Globus pallidus (tissue), 1 donor: ENCODE data around the gene MAP4.
"Not testable (repeated sequence)": the region's sequence is repeated elsewhere in the genome, so short reads cannot be mapped to it uniquely, and the experiment has no call there.

Experiments
- DNase-seq: peaks from one replicate; pipeline ENCODE4 v3.0.0-alpha.2; 2015; ENCODE audit warnings: low spot score

The MAP4 gene

GRCh38 chr3:48016301-48016973 lies at the start of gene MAP4:
Gene MAP4 (minus strand): TSS chr3:48016416. CDS start chr3:47998860, 17,556 bp downstream.
- no peak for DNase-seq

GRCh38 chr3:48065035-48065434 lies 48.8 kb upstream of the MAP4 start:
- no peak for DNase-seq

- no peak for DNase-seq
Observed at GRCh38 chr3:48064292-48064829, 48.1 kb upstream of the MAP4 start.

GRCh38 chr3:48061586-48061985 lies 45.4 kb upstream of the MAP4 start:
- not testable (repeated sequence) for DNase-seq

GRCh38 chr3:48058091-48058490 lies 41.9 kb upstream of the MAP4 start:
- DNase-seq, result no peak

GRCh38 chr3:48057521-48057920 lies 41.3 kb upstream of the MAP4 start:
- no peak for DNase-seq

- no peak for DNase-seq
Observed at GRCh38 chr3:48047841-48048464, 31.7 kb upstream of the MAP4 start.

GRCh38 chr3:48042071-48042760 lies 26.0 kb upstream of the MAP4 start:
- DNase-seq, result no peak

- DNase-seq, result peak; percentile 85
Observed at GRCh38 chr3:48039487-48040190, 23.4 kb upstream of the MAP4 start.

GRCh38 chr3:48038971-48039481 lies 22.8 kb upstream of the MAP4 start:
- DNase-seq, result peak; percentile 51

GRCh38 chr3:48034000-48034516 lies 17.8 kb upstream of the MAP4 start:
- peak; percentile 75 for DNase-seq

- no peak for DNase-seq
Observed at GRCh38 chr3:48030188-48030587, 14.0 kb upstream of the MAP4 start.

- DNase-seq, result no peak
Observed at GRCh38 chr3:48026951-48027908, 11.0 kb upstream of the MAP4 start.

- no peak for DNase-seq
Observed at GRCh38 chr3:48026098-48026497, 9.9 kb upstream of the MAP4 start.

- no peak for DNase-seq
Observed at GRCh38 chr3:48024401-48024800, 8.2 kb upstream of the MAP4 start.

- no peak for DNase-seq
Observed at GRCh38 chr3:48023377-48023776, 7.2 kb upstream of the MAP4 start.

GRCh38 chr3:48022178-48022577 lies 6.0 kb upstream of the MAP4 start:
- DNase-seq, result no peak

- DNase-seq, result no peak
Observed at GRCh38 chr3:48018841-48019240, 2.6 kb upstream of the MAP4 start.

- no peak for DNase-seq
Observed at GRCh38 chr3:48015431-48016180, 610 bp downstream of the MAP4 start.

GRCh38 chr3:48014358-48014757 lies 1.9 kb downstream of the MAP4 start:
- DNase-seq, result no peak
